Nephron progenitor cell (in vitro differentiated cells): Measurements from ENCODE around the gene ZBTB7A.

Source experiments
- DNase-seq: peaks from one replicate; pipeline ENCODE4 v3.0.0; 2021
- H3K27ac Mint-ChIP-seq: 2 replicates; pipeline ENCODE4 v1.8.0; 2021; ENCODE audit warnings: mild to moderate bottlenecking, moderate library complexity, mixed read lengths
- H3K27me3 Mint-ChIP-seq: 2 replicates; pipeline ENCODE4 v1.8.0; 2021; ENCODE audit warnings: mild to moderate bottlenecking, low read depth, mixed read lengths; ENCODE audit not compliant: poor library complexity
- H3K36me3 Mint-ChIP-seq: 2 replicates; pipeline ENCODE4 v1.8.0; 2021; ENCODE audit warnings: low read depth, mixed read lengths
- H3K4me1 Mint-ChIP-seq: 2 replicates; pipeline ENCODE4 v1.8.0; 2021; ENCODE audit warnings: mixed read lengths
- H3K4me3 Mint-ChIP-seq: 2 replicates; pipeline ENCODE4 v1.8.0; 2021; ENCODE audit warnings: mild to moderate bottlenecking, moderate library complexity, mixed read lengths
- H3K9me3 Mint-ChIP-seq: 2 replicates; pipeline ENCODE4 v1.8.0; 2021; ENCODE audit warnings: mild to moderate bottlenecking, moderate library complexity, mixed read lengths
- TF ChIP-seq, protein P1 (sequence below): fragments of 200-600 bp; sonication (generic); IDR thresholded peaks from 2 replicates; pipeline ENCODE4 v1.5.0; 2021; ENCODE audit warnings: antibody characterized with exemption

Gene ZBTB7A

DNA sequence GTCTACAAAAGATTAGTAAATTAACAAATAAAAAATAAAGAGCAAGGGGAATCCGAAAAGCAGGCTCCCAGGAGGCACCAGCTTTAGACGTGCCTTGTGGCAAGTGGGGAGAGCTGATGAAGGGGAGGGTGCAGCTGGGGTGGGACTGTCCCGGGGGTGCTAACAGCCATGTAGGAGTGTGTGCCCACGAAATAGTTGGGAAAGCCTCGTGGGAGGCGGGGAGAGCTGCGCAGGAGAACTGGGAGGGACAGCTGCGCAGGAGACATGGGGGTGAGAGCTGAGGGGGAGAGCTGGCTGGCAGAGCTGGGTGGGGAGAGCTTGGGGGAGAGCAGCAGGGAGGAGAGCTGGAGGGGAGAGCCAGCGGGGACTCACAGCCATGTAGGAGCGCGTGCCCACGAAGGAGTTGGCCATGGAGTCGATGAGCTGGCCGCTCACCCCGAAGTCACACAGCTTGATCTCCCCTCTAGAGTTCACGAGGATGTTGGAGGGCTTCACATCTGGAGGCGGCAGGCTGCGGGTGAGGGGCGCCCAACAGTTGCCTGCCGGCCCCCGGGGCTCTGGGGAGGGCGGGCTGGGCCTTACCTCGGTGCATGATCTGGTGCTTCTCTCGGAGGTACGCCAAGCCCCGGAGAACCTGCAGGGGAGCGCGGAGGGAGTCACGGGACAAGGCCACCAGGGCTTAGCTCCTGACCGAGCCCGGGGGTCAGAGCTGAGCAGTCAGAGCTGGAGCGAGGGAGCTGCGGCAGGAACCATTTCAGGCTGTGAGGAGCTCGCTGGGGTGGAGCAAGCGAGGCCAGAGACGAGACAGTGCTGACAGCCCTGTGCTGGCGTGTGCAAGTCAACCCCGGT, 34.2 kb upstream of the ZBTB7A start:
- Mint-ChIP-seq H3K27ac (no peak overlapping the region), H3K27me3 (no peaks in the 10 kb centered on the region), H3K9me3 (no peaks in the 10 kb centered on the region), H3K4me3 (no peak overlapping the region), H3K4me1 (no peaks in the 10 kb centered on the region), H3K36me3 (peaks cover 51% of the 10 kb centered on the region)
- DNase-seq: no peak
- TF ChIP-seq, protein P1, sequence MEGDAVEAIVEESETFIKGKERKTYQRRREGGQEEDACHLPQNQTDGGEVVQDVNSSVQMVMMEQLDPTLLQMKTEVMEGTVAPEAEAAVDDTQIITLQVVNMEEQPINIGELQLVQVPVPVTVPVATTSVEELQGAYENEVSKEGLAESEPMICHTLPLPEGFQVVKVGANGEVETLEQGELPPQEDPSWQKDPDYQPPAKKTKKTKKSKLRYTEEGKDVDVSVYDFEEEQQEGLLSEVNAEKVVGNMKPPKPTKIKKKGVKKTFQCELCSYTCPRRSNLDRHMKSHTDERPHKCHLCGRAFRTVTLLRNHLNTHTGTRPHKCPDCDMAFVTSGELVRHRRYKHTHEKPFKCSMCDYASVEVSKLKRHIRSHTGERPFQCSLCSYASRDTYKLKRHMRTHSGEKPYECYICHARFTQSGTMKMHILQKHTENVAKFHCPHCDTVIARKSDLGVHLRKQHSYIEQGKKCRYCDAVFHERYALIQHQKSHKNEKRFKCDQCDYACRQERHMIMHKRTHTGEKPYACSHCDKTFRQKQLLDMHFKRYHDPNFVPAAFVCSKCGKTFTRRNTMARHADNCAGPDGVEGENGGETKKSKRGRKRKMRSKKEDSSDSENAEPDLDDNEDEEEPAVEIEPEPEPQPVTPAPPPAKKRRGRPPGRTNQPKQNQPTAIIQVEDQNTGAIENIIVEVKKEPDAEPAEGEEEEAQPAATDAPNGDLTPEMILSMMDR: no peak

DNA sequence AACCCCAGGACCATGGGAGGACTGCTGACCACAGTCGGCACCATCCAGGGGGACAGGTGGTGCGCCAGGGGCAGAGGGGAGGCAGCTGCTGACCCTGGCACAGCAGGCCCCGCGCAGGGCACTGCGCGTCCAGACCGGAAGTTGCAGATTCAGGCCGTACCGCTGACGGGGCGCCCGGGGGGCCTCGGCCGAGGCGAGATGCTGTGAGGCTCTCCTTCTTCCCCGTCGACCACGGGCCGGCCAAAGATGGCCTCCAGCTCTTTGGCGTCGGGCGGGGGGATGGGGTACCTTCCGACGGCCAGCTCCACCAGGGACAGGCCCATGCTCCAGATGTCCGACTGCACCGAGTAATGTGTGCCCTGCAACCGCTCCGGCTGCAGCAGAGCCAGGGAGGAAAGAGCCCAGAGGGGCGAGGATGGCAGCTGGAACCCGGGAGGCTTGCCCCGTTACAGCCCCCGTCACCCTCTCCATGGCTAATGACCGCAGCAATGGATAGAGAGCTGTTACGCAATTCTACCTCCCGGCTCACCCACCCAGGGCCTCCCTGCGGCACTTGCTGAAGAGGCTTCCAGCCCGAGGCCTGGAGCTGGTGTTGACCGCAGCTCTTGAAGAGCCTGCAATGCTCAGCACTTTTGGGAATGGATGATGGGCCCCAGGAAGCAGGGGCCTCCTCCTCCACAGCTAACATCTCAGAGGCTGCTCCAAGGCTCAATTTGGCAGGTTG, 32.5 kb upstream of the ZBTB7A start:
- TF ChIP-seq, protein P1: no peak
- no peaks in the 10 kb centered on the region for H3K27me3 Mint-ChIP-seq
- H3K4me3 Mint-ChIP-seq: no peak overlapping the region

DNA sequence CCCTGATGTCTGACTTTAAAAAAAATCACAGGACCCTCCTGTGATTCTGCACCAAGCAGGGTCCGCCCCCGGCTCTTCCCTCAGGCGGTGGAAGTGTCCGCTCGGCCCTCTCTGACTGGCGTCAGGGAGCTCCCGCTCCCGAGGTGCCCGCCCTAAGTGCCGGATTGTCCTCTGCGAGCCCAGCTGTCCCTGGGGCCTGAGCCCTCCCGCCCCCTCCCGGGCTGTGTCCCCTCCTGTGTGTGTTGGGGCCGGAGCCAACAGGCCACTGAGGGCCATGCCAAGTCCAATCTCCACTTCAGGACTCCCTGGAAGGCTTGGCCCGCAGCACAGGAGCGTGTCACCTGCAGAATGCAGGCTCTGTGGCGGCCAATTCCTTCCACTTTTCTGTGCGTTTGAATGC, 31.8 kb upstream of the ZBTB7A start:
- no peak for DNase-seq
- H3K9me3 Mint-ChIP-seq: no peaks in the 10 kb centered on the region
- TF ChIP-seq, protein P1: no peak
- H3K4me3 Mint-ChIP-seq: no peak overlapping the region
- H3K4me1 Mint-ChIP-seq: no peaks in the 10 kb centered on the region
- no peak overlapping the region for H3K27ac Mint-ChIP-seq
- peaks cover 31% of the 10 kb centered on the region for H3K36me3 Mint-ChIP-seq
- H3K27me3 Mint-ChIP-seq: no peaks in the 10 kb centered on the region

More for the DNA sequence above, 32.5 kb upstream of the ZBTB7A start:
- DNase-seq: no peak
- no peaks in the 10 kb centered on the region for H3K9me3 Mint-ChIP-seq
- H3K36me3 Mint-ChIP-seq: peaks cover 34% of the 10 kb centered on the region
- H3K4me1 Mint-ChIP-seq: no peaks in the 10 kb centered on the region
- H3K27ac Mint-ChIP-seq: no peak overlapping the region

DNA sequence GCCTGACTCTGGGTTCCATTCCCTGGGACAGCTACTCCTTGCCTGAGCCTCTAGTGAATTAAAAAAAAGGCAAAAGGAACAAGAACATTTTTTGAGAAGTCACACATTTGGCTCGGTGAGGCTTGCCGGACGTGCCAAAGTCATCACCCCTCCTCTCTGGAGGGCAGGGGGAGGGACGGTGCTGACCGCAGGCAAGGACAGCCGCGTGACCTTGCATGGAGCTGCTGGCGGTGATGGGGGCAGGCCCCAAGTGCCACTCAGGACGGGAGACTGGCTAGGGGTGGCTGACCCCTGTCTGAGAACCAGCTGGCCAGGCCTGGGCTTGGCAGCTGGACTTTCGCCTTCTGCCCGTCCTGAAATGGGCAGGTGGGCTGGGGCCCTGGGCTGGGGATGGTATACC, 30.8 kb upstream of the ZBTB7A start:
- Mint-ChIP-seq H3K9me3 (no peaks in the 10 kb centered on the region), H3K27ac (no peak overlapping the region), H3K4me3 (no peak overlapping the region), H3K27me3 (no peaks in the 10 kb centered on the region), H3K4me1 (no peaks in the 10 kb centered on the region), H3K36me3 (peaks cover 34% of the 10 kb centered on the region)
- TF ChIP-seq, protein P1: no peak
- DNase-seq: no peak

DNA sequence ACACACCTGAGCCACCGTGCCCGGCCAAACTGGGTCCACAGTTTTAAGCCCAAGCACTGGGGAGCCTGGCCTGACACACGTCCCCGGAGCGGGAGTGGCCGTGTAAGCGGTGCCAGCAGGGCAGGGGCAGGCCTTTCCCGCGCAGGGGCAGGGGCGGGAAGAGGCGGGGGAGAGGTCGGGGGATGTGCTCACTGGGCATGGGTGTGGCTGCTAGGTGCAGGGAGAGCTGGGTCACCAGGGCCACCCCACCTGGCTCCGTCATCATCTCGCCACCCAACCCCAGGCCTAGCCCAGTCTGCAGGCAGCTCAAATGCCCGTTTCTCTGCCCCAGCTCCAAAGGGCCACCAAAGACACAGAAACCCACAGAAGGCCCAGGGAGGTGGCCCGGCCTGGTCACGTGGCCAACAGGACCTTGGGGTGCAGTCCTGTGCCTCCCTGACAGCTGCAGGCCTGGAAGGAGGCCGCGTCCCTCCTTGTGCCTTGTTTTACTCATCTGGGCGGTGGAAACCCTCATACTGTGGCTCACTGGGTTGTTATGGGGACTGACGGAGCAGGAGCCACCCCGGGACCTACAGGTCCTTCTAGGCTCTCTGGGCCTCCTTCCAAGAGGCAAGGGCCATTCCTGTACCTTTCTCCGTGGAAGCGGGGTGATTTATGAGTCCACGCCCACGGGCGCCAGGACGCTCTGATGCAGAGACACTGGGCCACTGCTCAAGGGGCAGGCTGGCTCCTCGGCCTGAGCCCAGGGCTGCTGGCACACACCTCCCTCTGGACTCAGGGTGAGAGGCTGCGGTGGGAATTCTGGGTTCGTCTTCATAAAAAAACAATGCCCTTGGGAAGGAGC, 29.6 kb upstream of the ZBTB7A start:
- no peaks in the 10 kb centered on the region for H3K9me3 Mint-ChIP-seq
- H3K4me1 Mint-ChIP-seq: no peaks in the 10 kb centered on the region
- no peak overlapping the region for H3K4me3 Mint-ChIP-seq
- no peaks in the 10 kb centered on the region for H3K27me3 Mint-ChIP-seq
- DNase-seq: no peak
- H3K27ac Mint-ChIP-seq: no peak overlapping the region
- TF ChIP-seq, protein P1: no peak
- H3K36me3 Mint-ChIP-seq: peaks cover 34% of the 10 kb centered on the region
